H9 (cell line): Measurements from ENCODE around the gene RIOX2. TPM values are rescaled to one million over a fixed set of nuclear protein-coding genes. Genes with fewer than 3 reads are reported as not detected.

Experiments
- DNase-seq: peaks from one replicate; pipeline ENCODE4 v3.0.0-alpha.2; 2017
- H2AFZ ChIP-seq: one replicate; pipeline ENCODE4 v1.6.1; 2013; ENCODE audit warnings: mild to moderate bottlenecking, low read length, control low read depth, moderate library complexity
- H2AK5ac ChIP-seq: 2 replicates; pipeline ENCODE4 v1.6.1; 2013; ENCODE audit warnings: low read length, control low read depth, mixed read lengths; ENCODE audit not compliant: insufficient read length
- H2BK120ac ChIP-seq: one replicate; pipeline ENCODE4 v1.6.1; 2013; ENCODE audit warnings: low read depth, mild to moderate bottlenecking, low read length, control low read depth, inconsistent platforms; ENCODE audit not compliant: poor library complexity, severe bottlenecking
- H2BK12ac ChIP-seq: 2 replicates; pipeline ENCODE4 v1.6.1; 2013; ENCODE audit warnings: low read length, control low read depth, mixed read lengths, low read depth; ENCODE audit not compliant: insufficient read length
- H2BK15ac ChIP-seq: 2 replicates; pipeline ENCODE4 v1.6.1; 2013; ENCODE audit warnings: low read depth, low read length, control low read depth
- H2BK20ac ChIP-seq: one replicate; pipeline ENCODE4 v1.6.1; 2013; ENCODE audit warnings: low read depth, mild to moderate bottlenecking, low read length, control low read depth, inconsistent platforms; ENCODE audit not compliant: poor library complexity, severe bottlenecking
- H2BK5ac ChIP-seq: 2 replicates; pipeline ENCODE4 v1.6.1; 2013; ENCODE audit warnings: low read length, control low read depth, mixed read lengths; ENCODE audit not compliant: insufficient read length
- H3K14ac ChIP-seq: 2 replicates; pipeline ENCODE4 v1.6.1; 2013; ENCODE audit warnings: low read length, control low read depth; ENCODE audit not compliant: insufficient read depth
- H3K18ac ChIP-seq: 2 replicates; pipeline ENCODE4 v1.6.1; 2013; ENCODE audit warnings: low read depth, mild to moderate bottlenecking, mixed read lengths, low read length, control low read depth; ENCODE audit not compliant: insufficient read length
- H3K23ac ChIP-seq: 2 replicates; pipeline ENCODE4 v1.6.1; 2013; ENCODE audit warnings: low read length, control low read depth, mixed read lengths, low read depth; ENCODE audit not compliant: insufficient read length
- H3K23me2 ChIP-seq: 2 replicates; pipeline ENCODE4 v1.6.1; 2013; ENCODE audit warnings: low read depth, mild to moderate bottlenecking, mixed read lengths, low read length, control low read depth; ENCODE audit not compliant: insufficient read length, poor library complexity, severe bottlenecking
- H3K27ac ChIP-seq: 2 replicates; pipeline ENCODE4 v1.5.1; 2013; ENCODE audit warnings: low read length, control low read depth, mixed read lengths, low read depth; ENCODE audit not compliant: insufficient read length
- H3K27me3 ChIP-seq: 2 replicates; pipeline ENCODE4 v1.6.1; 2013; ENCODE audit warnings: low read length, control low read depth, inconsistent platforms; ENCODE audit not compliant: insufficient read depth
- H3K4ac ChIP-seq: 2 replicates; pipeline ENCODE4 v1.6.1; 2013; ENCODE audit warnings: low read depth, mild to moderate bottlenecking, control low read depth, inconsistent platforms, low read length, moderate library complexity
- H3K4me1 ChIP-seq: 2 replicates; pipeline ENCODE4 v1.6.1; 2013; ENCODE audit warnings: low read length, control low read depth, inconsistent platforms; ENCODE audit not compliant: insufficient read depth
- H3K4me2 ChIP-seq: 2 replicates; pipeline ENCODE4 v1.6.1; 2013; ENCODE audit warnings: low read length, control low read depth, mixed read lengths; ENCODE audit not compliant: insufficient read length, insufficient read depth
- H3K56ac ChIP-seq: 2 replicates; pipeline ENCODE4 v1.6.1; 2013; ENCODE audit warnings: low read depth, mild to moderate bottlenecking, mixed read lengths, low read length, control low read depth; ENCODE audit not compliant: insufficient read length
- H3K79me1 ChIP-seq: 2 replicates; pipeline ENCODE4 v1.6.1; 2013; ENCODE audit warnings: low read depth, mild to moderate bottlenecking, moderate library complexity, low read length, control low read depth, inconsistent platforms; ENCODE audit not compliant: insufficient read depth, poor library complexity, severe bottlenecking
- H3K79me2 ChIP-seq: 2 replicates; pipeline ENCODE4 v1.6.1; 2013; ENCODE audit warnings: low read length, control low read depth, inconsistent platforms; ENCODE audit not compliant: insufficient read depth
- H3K9ac ChIP-seq: 2 replicates; pipeline ENCODE4 v1.6.1; 2013; ENCODE audit warnings: low read length, control low read depth, mixed read lengths; ENCODE audit not compliant: insufficient read length; ENCODE audit errors: extremely low read depth
- H3K9me3 ChIP-seq: one replicate; pipeline ENCODE4 v1.6.1; 2013; ENCODE audit warnings: low read depth, low read length, inconsistent platforms; ENCODE audit not compliant: control insufficient read depth
- H3T11ph ChIP-seq: one replicate; pipeline ENCODE4 v1.6.1; 2013; ENCODE audit warnings: mild to moderate bottlenecking, low read length, control low read depth, inconsistent platforms
- H4K20me1 ChIP-seq: one replicate; pipeline ENCODE4 v1.6.1; 2013; ENCODE audit not compliant: control insufficient read depth, insufficient read length, insufficient read depth
- H4K5ac ChIP-seq: 2 replicates; pipeline ENCODE4 v1.6.1; 2013; ENCODE audit warnings: low read depth, mild to moderate bottlenecking, mixed read lengths, low read length, control low read depth; ENCODE audit not compliant: insufficient read length
- H4K8ac ChIP-seq: replicated peaks from 2 replicates; pipeline ENCODE4 v1.6.1; 2013; ENCODE audit warnings: low read length, control low read depth, mixed read lengths, low read depth; ENCODE audit not compliant: insufficient read length
- H4K91ac ChIP-seq: 2 replicates; pipeline ENCODE4 v1.6.1; 2013; ENCODE audit warnings: low read depth, mild to moderate bottlenecking, moderate library complexity, mixed read lengths, low read length, control low read depth; ENCODE audit not compliant: insufficient read length
- H3K27ac Mint-ChIP-seq, 3 experiments: 2 replicates in 2 of 3; 3 replicates in 1 of 3; pipeline ENCODE4 v1.8.0; 2020 to 2021; ENCODE audit warnings: mixed read lengths in 3 of 3, mild to moderate bottlenecking in 1 of 3, moderate library complexity in 1 of 3
- H3K27me3 Mint-ChIP-seq: 2 replicates; pipeline ENCODE4 v1.8.0; 2021; ENCODE audit warnings: low read depth, mild to moderate bottlenecking, moderate library complexity, mixed read lengths
- H3K36me3 Mint-ChIP-seq, 3 experiments: 2 replicates in 2 of 3; 3 replicates in 1 of 3; pipeline ENCODE4 v1.8.0; 2020 to 2021; ENCODE audit warnings: low read depth in 3 of 3, mixed read lengths in 3 of 3; ENCODE audit not compliant: insufficient read depth in 1 of 3
- H3K4me1 Mint-ChIP-seq, 2 experiments: 2 replicates each; pipeline ENCODE4 v1.8.0; 2020; ENCODE audit warnings: mixed read lengths in 2 of 2
- H3K4me3 Mint-ChIP-seq, 2 experiments: 2 replicates in 1 of 2; 3 replicates in 1 of 2; pipeline ENCODE4 v1.8.0; 2020 to 2021; ENCODE audit warnings: mild to moderate bottlenecking in 2 of 2, mixed read lengths in 2 of 2, moderate library complexity in 1 of 2
- H3K9me3 Mint-ChIP-seq, 2 experiments: 2 replicates in 1 of 2; 3 replicates in 1 of 2; pipeline ENCODE4 v1.8.0; 2020; ENCODE audit warnings: mild to moderate bottlenecking in 2 of 2, mixed read lengths in 2 of 2, moderate library complexity in 1 of 2
- WGBS: extraction: QIAGEN DNeasy Blood & Tissue Kit; methylation state at CpG from one replicate; pipeline ENCODE4 v1.1.7; 2013; ENCODE audit warnings: missing lambda C conversion rate, low lambda C conversion rate, mixed read lengths; ENCODE audit not compliant: insufficient read length; ENCODE audit errors: extremely low coverage; 5-methylcytosine and 5-hydroxymethylcytosine counted together
- total RNA-seq: library from RNA; stranded (reverse); gene quantifications from 2 replicates; pipeline ENCODE4 v1.2.1, GENCODE V29; 2021
- TF ChIP-seq, protein P1 (sequence below): fragments of 200-600 bp; sonication (generic); conservative IDR thresholded peaks from 3 replicates; pipeline ENCODE4 v1.8.0; 2021; ENCODE audit warnings: antibody characterized with exemption, mild to moderate bottlenecking

The RIOX2 gene
- total RNA-seq, 1 experiment from 2014 or later, result 15.5 TPM

DNA sequence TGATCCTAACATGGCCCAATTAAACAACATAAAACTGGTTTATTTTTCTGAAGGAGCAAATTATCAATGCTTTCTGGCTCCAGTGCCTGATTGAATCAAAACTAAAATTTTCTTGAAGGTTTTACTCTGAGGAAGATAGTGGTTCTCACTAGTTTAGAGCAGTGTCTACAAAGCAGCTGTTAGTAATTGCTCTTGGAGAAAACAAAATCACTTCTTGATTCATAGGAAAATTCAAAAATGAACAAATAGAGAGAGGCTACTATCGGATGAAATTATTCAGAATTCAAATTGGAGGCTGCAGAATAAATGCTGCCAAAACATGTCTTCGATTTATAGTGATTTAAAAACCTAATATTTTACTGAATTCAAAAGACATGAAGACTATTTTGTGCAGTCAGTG is 15.1 kb upstream of the RIOX2 start:
- no peak overlapping the region for H3K27ac ChIP-seq
- peaks cover 0 to 8% (median 1%) of the 10 kb centered on the region in 3 experiments; a peak in 3 of 7 replicates for H3K36me3 Mint-ChIP-seq
- H4K20me1 ChIP-seq, result no peaks in the 10 kb centered on the region
- peaks cover 0 to 7% of the 10 kb centered on the region in 2 experiments; a peak in 3 of 5 replicates for H3K9me3 Mint-ChIP-seq
- DNase-seq, result no peak
- no peak overlapping the region for H3K9ac ChIP-seq
- H3K9me3 ChIP-seq, result no peaks in the 10 kb centered on the region
- no peak overlapping the region for H3K18ac ChIP-seq
- H2AFZ ChIP-seq, result no peak overlapping the region
- H3K27me3 Mint-ChIP-seq, result no peaks in the 10 kb centered on the region
- no peak overlapping the region for H3K4me2 ChIP-seq
- no peak overlapping the region for H2BK12ac ChIP-seq
- H3T11ph ChIP-seq, result no peak overlapping the region
- H3K4me1 Mint-ChIP-seq, result peaks cover 4 to 8% of the 10 kb centered on the region in 2 experiments; a peak in 2 of 4 replicates
- H3K79me1 ChIP-seq, result no peaks in the 10 kb centered on the region
- H4K5ac ChIP-seq, result no peak overlapping the region
- no peak overlapping the region for H2BK5ac ChIP-seq
- H2AK5ac ChIP-seq, result no peak overlapping the region
- H4K8ac ChIP-seq, result no peak overlapping the region
- peaks cover 5% of the 10 kb centered on the region for H3K23me2 ChIP-seq
- no peak overlapping the region for H3K4ac ChIP-seq
- no peak overlapping the region for H4K91ac ChIP-seq
- no peaks in the 10 kb centered on the region for H3K79me2 ChIP-seq
- no peak overlapping the region for H3K56ac ChIP-seq
- WGBS, result no CpG with 5 or more reads among the region's 2 CpGs
- no peak overlapping the region for H3K14ac ChIP-seq
- H2BK15ac ChIP-seq, result no peak overlapping the region
- H3K27ac Mint-ChIP-seq, result no peak overlapping the region
- H3K4me3 Mint-ChIP-seq, result no peak overlapping the region
- TF ChIP-seq, protein P1, sequence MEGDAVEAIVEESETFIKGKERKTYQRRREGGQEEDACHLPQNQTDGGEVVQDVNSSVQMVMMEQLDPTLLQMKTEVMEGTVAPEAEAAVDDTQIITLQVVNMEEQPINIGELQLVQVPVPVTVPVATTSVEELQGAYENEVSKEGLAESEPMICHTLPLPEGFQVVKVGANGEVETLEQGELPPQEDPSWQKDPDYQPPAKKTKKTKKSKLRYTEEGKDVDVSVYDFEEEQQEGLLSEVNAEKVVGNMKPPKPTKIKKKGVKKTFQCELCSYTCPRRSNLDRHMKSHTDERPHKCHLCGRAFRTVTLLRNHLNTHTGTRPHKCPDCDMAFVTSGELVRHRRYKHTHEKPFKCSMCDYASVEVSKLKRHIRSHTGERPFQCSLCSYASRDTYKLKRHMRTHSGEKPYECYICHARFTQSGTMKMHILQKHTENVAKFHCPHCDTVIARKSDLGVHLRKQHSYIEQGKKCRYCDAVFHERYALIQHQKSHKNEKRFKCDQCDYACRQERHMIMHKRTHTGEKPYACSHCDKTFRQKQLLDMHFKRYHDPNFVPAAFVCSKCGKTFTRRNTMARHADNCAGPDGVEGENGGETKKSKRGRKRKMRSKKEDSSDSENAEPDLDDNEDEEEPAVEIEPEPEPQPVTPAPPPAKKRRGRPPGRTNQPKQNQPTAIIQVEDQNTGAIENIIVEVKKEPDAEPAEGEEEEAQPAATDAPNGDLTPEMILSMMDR, result no peak
- no peaks in the 10 kb centered on the region for H3K27me3 ChIP-seq
- H3K23ac ChIP-seq, result no peak overlapping the region
- H3K4me1 ChIP-seq, result no peaks in the 10 kb centered on the region
- H2BK120ac ChIP-seq, result no peak overlapping the region
- no peak overlapping the region for H2BK20ac ChIP-seq
